GM21825 (cell line): ENCODE results near the gene L1TD1.
"Not testable (repeated sequence)": the region's sequence is repeated elsewhere in the genome, so short reads cannot be mapped to it uniquely, and the experiment has no call there.

Source experiments
- ATAC-seq: cut with Tn5 transposase; IDR thresholded peaks from one replicate; pipeline ENCODE4 v1.9.1; 2021; ENCODE audit warnings: mild to moderate bottlenecking, moderate library complexity; ENCODE audit not compliant: unreplicated experiment

Gene L1TD1

GRCh38 chr1:62233926-62234450 lies 39.3 kb downstream of the L1TD1 start:
- no peak for ATAC-seq

- ATAC-seq, result no peak
Observed at GRCh38 chr1:62234688-62235087, 40.0 kb downstream of the L1TD1 start.

- no peak for ATAC-seq
Observed at GRCh38 chr1:62235576-62235975, 40.9 kb downstream of the L1TD1 start.

GRCh38 chr1:62237361-62237760 lies 42.7 kb downstream of the L1TD1 start:
- no peak for ATAC-seq

- ATAC-seq, result no peak
Observed at GRCh38 chr1:62237950-62238374, 43.3 kb downstream of the L1TD1 start.

- no peak for ATAC-seq
Observed at GRCh38 chr1:62238507-62238906, 43.9 kb downstream of the L1TD1 start.

GRCh38 chr1:62239652-62240403 lies 45.2 kb downstream of the L1TD1 start:
- not testable (repeated sequence) for ATAC-seq

GRCh38 chr1:62240651-62241370 lies 46.2 kb downstream of the L1TD1 start:
- no peak for ATAC-seq

- no peak for ATAC-seq
Observed at GRCh38 chr1:62241371-62242131, 46.9 kb downstream of the L1TD1 start.

GRCh38 chr1:62244380-62244779 lies 49.7 kb downstream of the L1TD1 start:
- not testable (repeated sequence) for ATAC-seq

GRCh38 chr1:62245201-62245600 lies 50.6 kb downstream of the L1TD1 start:
- ATAC-seq, result no peak

GRCh38 chr1:62247391-62248168 lies 52.9 kb downstream of the L1TD1 start:
- ATAC-seq, result no peak

- no peak for ATAC-seq
Observed at GRCh38 chr1:62250126-62250726, 55.6 kb downstream of the L1TD1 start.

GRCh38 chr1:62259551-62259950 lies 64.9 kb downstream of the L1TD1 start:
- ATAC-seq, result no peak

GRCh38 chr1:62260688-62261087 lies 66.0 kb downstream of the L1TD1 start:
- no peak for ATAC-seq
